ENCODE measurements around the gene EPS8L1. TPM values are rescaled to one million over a fixed set of nuclear protein-coding genes. Genes with fewer than 3 reads are reported as not detected.

The EPS8L1 gene
- total and polyA plus RNA-seq, 2 of the 4 experiments (the other 2 are of a cell fraction) = 0.90 to 2.9 TPM

DNA sequence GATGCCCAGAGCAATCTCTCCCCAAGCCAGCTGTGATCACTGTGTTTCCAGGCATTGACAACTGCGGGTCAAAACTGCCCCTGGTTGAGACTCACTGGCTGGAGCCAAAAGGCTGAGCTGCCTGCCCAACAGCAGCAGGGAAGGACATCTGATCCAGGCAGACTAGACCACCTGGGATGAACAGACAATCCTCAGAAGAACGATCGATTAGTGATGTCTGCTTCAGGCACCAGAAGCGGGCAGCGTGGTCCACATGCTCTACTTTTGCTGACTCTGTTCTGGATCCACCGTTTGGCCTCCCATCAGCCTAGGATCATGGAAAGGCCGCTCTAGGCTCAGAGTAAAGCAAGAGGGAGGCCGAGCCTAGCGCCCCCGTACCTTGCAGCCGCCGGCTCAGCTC, 27.7 kb upstream of the EPS8L1 start:
- WGBS, 2 experiments (ENCODE audit: extremely low coverage in 2 of 2, insufficient read length in 1 of 2) = 95% methylated on average over 10 of the region's 12 CpGs; no CpG with 5 or more reads in 1 of the 2 experiments
- H3K27me3 ChIP-seq (ENCODE audit: control insufficient read depth, insufficient read depth, low read length) = no peaks in the 10 kb centered on the region
- TF ChIP-seq MXI1 (IDR thresholded peaks at IDR 0.05; ENCODE audit: borderline replicate concordance, low read depth, low read length) (no peak), RAD21 (IDR thresholded peaks at IDR 0.05; ENCODE audit: low read length) (no peak), NFE2L2 (IDR thresholded peaks at IDR 0.05; ENCODE audit: low read depth, low read length) (no peak), FOS (IDR thresholded peaks at IDR 0.05; ENCODE audit: low read depth, low read length) (no peak), SMC3 (IDR thresholded peaks at IDR 0.05; ENCODE audit: low read depth, low read length) (no peak), CEBPB (IDR thresholded peaks at IDR 0.05; ENCODE audit: low read depth, low read length) (no peak), CHD1 (IDR thresholded peaks at IDR 0.05; ENCODE audit: low read depth, low read length) (no peak), RCOR1 (IDR thresholded peaks at IDR 0.05; ENCODE audit: insufficient replicate concordance, low read length) (no peak), MAZ (IDR thresholded peaks at IDR 0.05; ENCODE audit: borderline replicate concordance, low read depth, low read length) (no peak), RFX5 (IDR thresholded peaks at IDR 0.05; ENCODE audit: low read depth, low read length) (no peak)
- TF ChIP-seq, protein P1, sequence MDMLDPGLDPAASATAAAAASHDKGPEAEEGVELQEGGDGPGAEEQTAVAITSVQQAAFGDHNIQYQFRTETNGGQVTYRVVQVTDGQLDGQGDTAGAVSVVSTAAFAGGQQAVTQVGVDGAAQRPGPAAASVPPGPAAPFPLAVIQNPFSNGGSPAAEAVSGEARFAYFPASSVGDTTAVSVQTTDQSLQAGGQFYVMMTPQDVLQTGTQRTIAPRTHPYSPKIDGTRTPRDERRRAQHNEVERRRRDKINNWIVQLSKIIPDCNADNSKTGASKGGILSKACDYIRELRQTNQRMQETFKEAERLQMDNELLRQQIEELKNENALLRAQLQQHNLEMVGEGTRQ (IDR thresholded peaks at IDR 0.05; ENCODE audit: low read depth, low read length) = no peak
- no peak overlapping the region for H4K5ac ChIP-seq (ENCODE audit: low read depth, low read length)
- H2BK20ac ChIP-seq (ENCODE audit: low read depth, low read length) = no peak overlapping the region
- POLR2A ChIA-PET (ENCODE audit: unreplicated experiment) = no interaction called here
- ATAC-seq (ENCODE audit: low read depth) (no peak), DNase-seq (no peak)
- H3K4me3 ChIP-seq (ENCODE audit: insufficient read depth, low read depth, low read length) = no peak overlapping the region
- peaks cover 40% of the 10 kb centered on the region for H3K36me3 ChIP-seq (ENCODE audit: control insufficient read depth, insufficient read depth, low read length)
- no peak overlapping the region for H2AFZ ChIP-seq (replicated peaks; ENCODE audit: low read length, poor library complexity)
- no peak overlapping the region for H3K4ac ChIP-seq (ENCODE audit: low read depth, low read length)
- H2BK15ac ChIP-seq (ENCODE audit: low read depth, low read length) = no peak overlapping the region
- H4K20me1 ChIP-seq (ENCODE audit: insufficient read depth, low read length) = no peaks in the 10 kb centered on the region
- no peak overlapping the region for H2BK120ac ChIP-seq (ENCODE audit: low read depth, low read length)
- H4K8ac ChIP-seq (ENCODE audit: low read depth in 2 of 2, low read length in 2 of 2) = no peak overlapping the region
- H3K18ac ChIP-seq (ENCODE audit: low read depth, low read length) = no peak overlapping the region
- no peak overlapping the region for H3K4me2 ChIP-seq (ENCODE audit: low read depth, low read length)
- H3K9me1 ChIP-seq (ENCODE audit: insufficient read depth, low read length) = peaks cover 4% of the 10 kb centered on the region; the same call in 1 of the 2 replicates
- H2BK5ac ChIP-seq (ENCODE audit: low read depth, low read length, poor library complexity, severe bottlenecking) = no peak overlapping the region
- CTCF ChIA-PET = no interaction called here
- H3K23ac ChIP-seq (ENCODE audit: low read depth, low read length) = no peak overlapping the region
- no peak overlapping the region for H4K91ac ChIP-seq (ENCODE audit: insufficient read depth, low read depth, low read length)
- no peak overlapping the region for H3K56ac ChIP-seq (ENCODE audit: extremely low read depth, insufficient read depth, low read length)
- H3K9ac ChIP-seq (ENCODE audit: low read depth, low read length) = no peak overlapping the region
- in situ Hi-C loops (cut with MboI; ENCODE audit: low sequenced_read_pairs) = no loop called here
- dilution Hi-C loops (cut with HindIII; ENCODE audit: low sequenced_read_pairs, unreplicated experiment) = no loop called here
- no peak overlapping the region for H2AK5ac ChIP-seq (ENCODE audit: low read depth, low read length)
- BruUV-seq (replicated peaks) = no TSS peak
- no peak overlapping the region for H3K14ac ChIP-seq (replicated peaks; ENCODE audit: low read depth, low read length)
- intact Hi-C loops (cut with micrococcal nuclease) = no loop called here
- no peaks in the 10 kb centered on the region for H3K9me3 ChIP-seq (ENCODE audit: control insufficient read depth, insufficient read depth, low read length)
- no peak overlapping the region for H2AK9ac ChIP-seq (replicated peaks; ENCODE audit: low read depth, low read length, poor library complexity)
- H3K79me1 ChIP-seq (ENCODE audit: low read depth in 1 of 2, low read length in 2 of 2) = no peaks in the 10 kb centered on the region
- H3K27ac ChIP-seq (ENCODE audit: insufficient read depth, low read length) = no peak overlapping the region
- H3K4me1 ChIP-seq (ENCODE audit: control insufficient read depth, insufficient read depth, low read length) = no peaks in the 10 kb centered on the region
